ENCODE results near the gene TIAM1.

TIAM1 gene

DNA sequence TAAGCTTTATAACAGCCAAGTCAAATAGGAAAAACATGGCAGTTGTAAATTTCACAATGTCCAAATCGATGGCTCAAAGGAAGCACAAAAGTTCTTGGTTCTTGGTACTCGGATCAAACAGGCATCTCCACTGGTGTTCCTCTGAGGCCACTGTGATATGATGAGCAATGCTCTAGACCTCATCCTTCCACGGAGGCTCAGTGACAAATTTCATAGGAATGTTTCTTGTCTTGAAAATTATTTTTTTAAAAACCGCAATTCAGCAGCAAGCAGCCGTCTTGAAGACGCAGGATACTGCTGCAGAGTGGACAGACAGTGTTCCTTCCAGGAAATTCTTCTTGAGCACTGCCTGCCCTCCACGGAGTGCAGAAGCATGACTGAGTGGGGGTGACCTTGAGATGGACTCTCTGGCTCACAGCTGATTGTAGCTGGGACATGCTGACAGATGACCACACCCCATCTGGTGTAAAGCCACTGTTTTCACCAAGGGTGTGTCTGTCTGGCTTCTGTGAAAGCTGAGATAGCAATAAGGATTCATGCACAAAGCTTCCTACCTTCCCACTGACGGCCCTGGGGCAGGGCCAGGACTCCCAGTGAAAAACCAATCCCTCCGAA, 61.9 kb downstream of the TIAM1 start:
- no peak for DNase-seq

DNA sequence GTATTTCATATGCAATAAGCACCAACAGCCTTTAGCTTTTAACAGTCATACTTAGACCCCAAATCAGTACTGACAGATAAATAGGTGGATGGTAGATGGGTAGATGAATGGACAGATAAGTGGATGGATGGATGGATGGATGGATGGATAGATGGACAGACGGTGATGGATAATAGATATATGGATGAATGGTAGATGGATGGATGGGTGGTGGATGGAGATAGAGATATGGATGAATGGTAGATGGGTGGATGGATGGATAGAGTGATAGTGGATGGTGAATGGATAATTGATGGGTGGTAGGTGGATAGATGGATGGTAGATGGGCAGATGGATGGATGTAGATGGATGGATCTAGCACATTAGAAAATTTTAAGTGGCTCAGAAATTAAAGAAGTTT, 62.5 kb downstream of the TIAM1 start:
- DNase-seq: no peak

DNA sequence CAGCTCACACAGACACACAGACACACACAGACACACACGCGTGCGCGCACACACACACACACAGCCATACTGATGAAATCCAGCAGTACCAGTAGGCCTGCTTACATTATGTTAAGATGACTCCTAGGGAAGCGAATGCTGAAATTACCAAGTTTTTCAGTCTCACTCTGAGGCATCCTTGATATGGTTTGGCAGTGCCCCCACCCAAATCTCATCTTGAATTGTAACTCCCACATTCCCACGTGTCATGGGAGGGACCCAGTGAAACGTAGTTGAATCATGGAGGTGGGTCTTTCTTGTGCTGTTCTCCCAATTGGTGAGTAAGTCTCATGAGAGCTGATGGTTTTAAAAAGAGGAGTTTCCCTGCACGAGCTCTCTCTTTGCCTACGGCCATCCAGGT, 64.1 kb downstream of the TIAM1 start:
- no peak for DNase-seq

DNA sequence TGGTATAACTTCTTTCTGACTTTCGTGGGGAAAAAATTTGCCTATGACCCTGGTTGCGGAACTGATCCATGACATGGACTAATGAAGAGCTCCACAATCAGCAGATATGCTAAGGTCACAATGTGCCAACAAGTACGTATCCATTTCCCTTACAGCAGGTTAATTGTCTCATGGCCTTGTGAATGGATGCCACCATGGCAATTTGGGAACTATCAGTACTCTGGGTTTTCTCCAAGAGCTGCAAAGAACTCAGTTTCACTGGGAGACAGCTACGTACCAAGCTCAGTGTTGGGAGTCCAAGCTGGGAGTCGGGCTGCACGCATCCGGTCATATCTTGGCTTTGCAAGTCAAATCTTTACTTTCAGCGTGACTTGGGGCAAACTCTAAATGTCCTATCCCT, 64.8 kb downstream of the TIAM1 start:
- DNase-seq: no peak

DNA sequence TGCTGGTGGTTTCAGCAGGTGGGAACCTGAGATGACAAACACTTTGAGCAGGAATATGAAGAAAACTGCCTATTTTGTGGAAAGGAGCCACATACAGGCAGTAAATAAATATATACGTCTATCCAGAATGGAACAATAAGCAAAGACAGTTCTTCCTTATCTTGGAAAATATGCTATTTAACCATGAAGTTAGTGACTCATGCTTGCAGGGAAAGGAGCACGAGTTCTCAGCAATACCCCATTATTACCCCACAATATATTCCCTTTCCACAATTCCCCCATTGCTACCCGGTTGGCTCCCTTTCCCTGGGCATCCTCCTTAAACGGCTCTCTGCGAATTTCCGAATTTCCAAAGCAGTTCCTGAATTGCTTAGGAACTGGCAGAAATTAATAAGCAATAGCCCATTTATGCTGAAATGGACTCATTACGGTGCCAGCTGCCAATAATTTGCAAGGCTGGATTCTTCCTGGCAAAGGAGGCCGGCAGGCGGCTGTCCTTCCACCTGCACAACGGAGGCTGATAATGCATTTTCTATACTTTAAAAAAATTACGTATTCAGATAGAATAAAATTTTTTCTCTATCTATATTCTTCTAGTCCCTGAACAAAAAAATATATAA, 65.4 kb downstream of the TIAM1 start:
- DNase-seq: no peak

DNA sequence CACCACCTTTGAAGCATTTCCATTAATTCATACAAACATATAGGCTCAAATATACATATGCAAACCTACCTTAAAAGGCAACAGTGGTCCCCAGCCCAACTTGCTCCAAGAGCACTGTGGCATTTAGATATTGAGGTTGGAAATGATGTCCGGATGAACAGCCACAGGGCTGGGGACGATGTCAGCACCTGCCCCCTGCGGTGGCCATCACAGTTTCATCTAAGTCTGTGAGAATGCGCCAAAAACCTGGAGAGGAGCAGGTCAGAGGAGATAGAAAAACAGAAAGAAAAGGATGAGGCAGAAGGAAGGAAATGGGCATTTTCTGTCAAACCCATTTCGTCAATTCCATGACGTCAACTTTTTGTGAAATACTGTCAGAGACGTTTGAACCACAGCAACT, 67.4 kb downstream of the TIAM1 start:
- DNase-seq: no peak

DNA sequence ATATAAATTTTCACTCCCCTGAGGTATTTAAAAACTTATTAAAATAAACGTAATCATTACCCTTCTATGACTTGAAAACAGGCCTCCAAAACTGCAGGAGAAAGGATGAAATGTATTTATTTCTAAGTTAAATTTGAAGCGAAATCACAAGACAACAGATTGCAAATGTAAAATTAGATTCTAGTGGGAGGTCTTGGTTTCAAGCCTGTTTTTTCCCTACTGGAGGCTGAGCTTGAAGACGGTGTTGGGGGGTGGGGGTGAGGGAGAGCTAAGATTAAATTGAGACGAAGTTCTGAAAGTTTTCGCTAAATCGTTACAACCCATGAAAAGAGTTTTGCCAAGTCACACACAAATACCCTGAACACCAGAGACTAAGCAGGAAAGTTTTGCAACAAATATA, 68.2 kb downstream of the TIAM1 start:
- DNase-seq: no peak

DNA sequence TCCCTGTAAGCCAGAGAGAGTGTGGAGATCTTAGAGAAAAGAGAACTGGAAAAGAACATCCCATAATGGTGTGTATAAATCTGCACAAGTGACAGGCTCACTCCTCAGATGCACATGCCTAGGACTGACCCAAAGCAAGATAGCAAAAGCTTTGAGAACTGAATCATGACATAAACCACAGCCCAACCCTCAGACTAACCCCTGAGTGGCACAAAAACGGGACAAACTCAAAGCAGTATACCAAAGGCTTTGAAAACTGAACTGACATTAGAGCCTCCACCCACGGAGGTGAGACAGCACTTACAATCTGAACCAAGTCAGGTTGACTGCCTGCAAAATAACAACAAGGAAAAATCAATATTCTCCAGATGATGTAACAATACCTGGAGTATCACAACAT, 70.8 kb downstream of the TIAM1 start:
- no peak for DNase-seq

DNA sequence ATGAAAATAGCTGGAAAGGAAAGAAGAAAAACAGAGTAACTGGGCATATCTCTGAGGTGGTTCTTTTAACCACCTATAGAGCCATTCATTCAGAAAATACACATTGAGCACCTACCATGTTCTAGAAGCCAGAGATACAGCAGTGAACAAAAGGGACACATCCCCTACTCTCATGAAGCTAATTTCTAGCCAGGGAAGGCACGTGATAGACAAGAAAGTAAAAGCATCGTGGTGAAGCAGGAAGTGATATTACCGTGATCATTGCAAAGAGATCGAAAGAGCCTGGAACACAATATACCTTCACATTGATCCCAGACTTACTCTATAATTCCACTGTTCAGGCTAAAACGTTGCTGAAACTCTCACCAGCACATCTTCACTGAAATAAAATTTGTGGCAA, 76.0 kb downstream of the TIAM1 start:
- no peak for DNase-seq

DNA sequence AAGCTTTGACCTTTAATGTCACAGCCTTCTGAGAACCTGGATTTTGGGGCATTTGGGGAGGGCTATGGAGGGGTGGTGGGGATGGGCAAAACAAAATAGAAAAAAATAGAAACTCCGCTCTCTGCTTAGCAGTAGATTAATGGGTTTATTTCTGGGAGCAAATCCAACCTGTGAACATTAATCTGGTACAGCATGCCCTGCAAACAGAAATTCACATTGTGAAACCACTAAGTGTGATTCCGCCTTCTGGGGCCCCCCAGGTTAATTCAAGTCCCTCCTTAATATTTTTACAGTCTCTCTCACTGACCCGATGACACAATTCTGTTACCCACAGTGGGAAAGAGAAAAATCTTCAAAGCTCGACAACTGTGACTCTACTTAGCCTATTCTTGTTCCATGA, 76.4 kb downstream of the TIAM1 start:
- DNase-seq: no peak

DNA sequence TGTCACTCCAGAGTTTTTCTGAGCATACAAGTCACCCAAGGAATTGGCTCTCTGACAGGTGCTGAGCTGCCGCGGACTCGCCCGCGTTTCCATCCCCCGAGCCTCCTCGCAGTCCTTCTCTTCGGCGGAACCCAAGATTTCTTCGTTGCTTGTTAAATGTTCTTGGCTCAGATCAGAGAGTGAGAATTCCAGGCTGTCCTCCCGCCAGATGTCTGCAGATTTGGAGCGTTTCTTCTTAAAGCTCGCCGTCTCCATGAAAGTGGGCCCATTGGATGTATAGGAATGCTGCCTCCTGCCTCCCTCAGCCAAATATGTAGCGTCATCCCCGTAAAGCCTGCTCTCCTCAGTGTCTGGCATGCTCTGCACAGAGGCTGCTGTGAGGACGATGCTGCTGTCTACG, 77.8 kb downstream of the TIAM1 start:
- DNase-seq: no peak

DNA sequence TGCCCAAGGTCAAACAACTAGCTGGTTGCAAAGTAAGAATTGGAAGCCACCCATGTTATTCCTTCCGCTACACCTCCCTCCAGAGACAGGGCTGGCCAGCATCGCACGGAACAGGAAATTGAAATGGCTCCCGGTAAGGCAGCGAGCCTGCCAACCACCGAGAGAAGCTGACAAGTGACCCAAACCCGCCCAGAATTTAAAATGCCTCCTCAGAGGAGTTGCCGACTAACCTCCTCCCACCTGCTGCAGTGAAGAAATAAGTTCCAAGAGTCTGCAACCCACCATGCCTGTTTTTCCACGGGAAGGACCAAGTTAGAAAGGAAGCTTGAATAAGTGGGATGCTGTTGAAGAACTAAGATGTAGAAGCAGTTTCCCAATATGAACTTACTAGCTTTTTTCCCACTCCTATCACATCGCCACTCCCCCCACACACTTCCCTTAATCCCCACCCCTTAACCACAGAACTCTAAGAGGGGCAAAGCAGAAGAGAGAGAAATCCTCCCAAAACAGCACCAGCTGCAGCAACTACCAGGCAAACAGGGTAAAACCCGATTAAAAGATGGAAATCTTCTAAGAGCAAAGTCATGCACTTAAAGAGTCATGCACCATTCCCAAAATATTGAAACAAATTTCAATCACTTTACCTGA, 78.6 kb downstream of the TIAM1 start:
- no peak for DNase-seq

DNA sequence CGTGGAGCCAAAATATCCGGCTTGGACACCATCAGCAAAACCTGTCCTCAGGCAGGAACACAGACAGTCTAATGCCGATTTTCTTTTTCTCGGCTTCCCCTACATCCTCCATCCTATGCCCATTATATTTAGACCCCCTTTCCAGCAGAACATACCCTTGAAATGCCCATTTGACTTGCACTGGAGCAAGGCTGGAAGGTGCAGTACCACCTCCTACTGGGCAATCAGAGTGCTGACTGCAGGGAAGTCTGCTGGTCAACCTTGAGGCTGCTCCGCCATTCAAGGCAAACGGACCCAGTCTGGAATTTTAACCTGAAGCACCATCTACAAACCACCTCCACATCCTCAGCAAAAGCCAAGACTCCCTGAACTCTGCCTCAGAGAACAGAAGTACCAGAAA, 79.5 kb downstream of the TIAM1 start:
- no peak for DNase-seq

DNA sequence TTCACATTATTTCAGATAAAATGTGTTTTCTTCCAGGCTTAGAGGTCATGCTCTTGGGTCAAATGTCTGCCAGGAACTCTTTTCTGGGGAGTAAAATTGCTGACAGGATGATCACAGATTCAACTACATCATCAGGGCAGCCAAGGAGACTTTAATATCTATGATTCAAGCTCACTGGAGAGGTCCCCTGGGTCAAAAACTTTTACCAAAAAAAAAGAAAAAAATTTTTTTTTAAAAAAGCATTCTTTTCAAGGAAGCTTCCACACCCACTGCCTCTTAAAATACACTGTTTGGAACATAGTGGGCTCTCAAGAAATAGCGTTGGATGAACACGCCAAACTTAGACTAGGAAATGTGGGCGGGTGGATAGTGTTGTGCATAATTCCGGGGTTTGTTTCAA, 81.3 kb downstream of the TIAM1 start:
- no peak for DNase-seq

DNA sequence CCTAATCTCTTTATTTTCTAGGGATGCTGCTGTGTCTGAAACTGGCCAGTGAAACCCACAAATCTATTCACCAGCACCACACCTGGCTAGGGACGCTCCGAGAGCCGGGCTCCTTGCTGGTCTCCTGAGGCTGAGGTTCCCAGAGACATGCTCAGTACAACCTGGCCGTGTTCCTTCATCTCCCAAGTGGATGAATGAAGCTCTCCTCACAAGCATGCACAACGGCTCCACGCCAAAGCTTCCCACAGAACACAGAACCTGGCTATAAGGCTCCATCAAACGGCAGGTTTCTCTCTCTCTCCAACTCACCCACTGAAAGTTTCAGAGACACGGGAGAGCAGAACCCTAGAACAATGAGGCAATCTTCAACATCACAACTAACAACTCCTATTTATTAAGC, 82.3 kb downstream of the TIAM1 start:
- no peak for DNase-seq

DNA sequence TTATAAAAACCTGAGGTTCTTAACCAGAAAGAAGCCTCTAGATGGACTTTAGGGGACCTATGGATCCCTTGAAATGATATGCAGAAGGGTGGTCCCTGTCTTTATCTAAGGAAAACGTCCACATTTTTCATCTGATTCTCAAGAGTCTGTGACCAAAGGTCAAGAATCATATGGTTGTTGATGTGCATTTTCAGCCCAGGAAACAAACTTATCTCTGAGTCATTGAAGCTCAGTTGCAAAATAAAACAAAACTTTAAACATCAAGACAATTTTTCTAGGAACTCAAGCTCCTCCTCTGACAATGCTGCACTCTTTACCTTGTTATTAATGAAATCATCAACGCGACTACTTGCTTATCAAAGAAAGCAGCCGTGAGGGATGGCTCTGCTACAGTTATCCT, 83.3 kb downstream of the TIAM1 start:
- no peak for DNase-seq

DNA sequence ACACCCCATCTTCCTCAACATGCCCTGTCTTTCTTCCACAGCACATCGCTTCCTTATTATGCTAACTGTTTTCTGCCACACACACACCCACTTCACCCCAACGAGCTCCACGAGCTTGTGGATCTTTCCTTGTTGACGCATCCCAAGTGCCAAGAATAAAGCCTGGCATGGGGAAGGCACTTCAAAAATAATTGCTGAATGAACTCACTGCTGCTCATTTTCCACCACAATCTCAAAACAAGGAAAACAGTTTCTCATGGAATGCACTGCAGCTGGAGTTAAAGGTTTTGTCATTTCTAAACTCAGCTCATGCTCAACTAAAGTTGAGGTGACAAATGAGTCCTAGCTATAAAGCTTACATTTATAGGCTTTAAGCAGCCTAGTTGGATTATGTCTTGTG, 86.0 kb downstream of the TIAM1 start:
- DNase-seq: no peak

DNA sequence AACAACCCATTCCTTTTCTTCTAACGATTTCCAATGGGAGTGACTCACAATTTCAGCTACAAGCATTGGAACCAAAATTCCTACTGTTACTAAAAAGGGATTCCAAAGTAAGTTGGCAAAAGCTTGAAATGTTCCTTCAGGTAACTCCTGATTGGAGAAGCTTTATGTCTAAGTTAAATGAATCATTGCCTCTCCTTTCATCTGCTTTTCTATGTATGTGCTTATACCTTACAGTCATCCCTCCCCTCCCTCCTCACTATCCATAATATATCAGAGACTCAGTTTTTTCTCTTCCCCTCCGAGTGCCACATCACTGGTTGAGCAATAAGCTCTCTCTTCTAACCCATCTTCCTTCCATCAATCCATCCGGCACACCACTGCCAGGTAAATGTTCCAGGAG, 86.8 kb downstream of the TIAM1 start:
- DNase-seq: no peak

DNA sequence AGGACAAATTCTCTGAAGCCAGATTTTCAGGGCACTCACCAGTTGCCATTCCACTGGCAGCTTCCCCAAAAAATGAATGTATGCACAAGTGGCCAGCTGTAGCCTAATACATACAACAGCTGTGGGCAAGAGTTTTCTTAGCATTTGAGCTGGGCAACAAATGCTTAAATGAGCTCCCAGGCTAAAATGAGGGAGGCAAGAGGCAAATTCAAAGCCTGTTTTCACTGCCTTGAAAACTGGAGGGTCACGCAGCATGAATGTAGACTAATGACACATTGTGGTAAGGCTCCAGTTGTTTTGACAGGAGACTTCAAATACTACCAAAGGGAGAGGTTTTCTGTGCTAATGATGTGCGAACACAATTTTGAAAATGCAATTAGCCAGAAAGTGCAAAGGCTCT, 88.2 kb downstream of the TIAM1 start:
- DNase-seq: no peak

DNA sequence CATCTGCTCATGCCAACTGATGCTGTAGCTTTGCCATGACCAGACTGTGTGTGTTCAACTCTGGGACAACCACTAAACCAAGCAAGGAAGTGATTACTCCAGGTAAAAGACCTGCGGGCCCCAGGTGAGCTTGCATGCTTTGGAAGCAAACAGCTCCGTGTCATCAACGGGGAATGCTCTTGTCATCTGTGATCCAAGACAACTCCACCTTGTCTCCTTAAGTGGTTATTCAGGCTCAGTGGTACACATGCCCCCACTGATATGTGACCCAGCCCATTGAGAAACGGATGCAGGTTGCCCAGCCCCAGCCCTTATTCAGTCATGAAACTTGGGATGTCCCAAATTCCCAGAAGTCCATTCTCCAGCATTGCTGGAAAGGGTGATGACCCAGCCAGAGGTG, 89.0 kb downstream of the TIAM1 start:
- DNase-seq: no peak

DNA sequence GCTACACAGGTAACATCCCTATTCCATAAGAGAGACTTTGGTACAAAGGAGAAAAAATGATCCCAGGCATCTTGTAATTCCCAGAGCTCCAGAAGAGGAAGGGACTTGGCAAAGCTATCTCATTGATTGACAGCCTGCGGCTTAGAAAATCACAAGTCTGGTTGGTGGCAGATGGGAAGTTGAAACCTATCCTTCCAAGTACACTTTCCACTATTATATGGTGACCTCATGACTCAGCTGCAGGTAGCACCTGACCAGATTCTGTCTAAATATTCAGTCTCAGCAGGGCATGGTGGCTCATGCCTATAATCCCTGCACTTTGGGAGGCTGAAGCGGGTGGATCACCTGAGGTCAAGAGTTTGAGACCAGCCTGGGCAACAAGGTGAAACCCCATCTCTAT, 89.9 kb downstream of the TIAM1 start:
- DNase-seq: no peak

DNA sequence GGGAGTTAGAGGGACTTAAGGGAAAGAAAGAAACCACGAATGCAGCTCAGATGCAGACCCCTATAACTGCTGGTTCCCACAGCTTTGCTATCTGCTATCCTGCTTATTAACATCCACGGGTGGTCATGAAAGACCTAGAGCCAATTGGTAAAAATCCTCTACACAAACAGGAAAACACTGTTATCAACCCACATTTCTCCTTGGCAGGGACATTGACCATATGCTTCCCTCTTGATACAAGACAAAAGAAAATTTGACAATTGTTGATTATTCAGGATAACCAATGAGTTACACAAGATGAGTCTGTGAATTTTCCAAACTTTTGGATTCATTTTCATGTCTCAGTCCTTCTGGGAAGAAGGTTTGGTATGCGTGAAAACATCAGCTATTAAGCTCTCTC, 90.4 kb downstream of the TIAM1 start:
- DNase-seq: no peak

DNA sequence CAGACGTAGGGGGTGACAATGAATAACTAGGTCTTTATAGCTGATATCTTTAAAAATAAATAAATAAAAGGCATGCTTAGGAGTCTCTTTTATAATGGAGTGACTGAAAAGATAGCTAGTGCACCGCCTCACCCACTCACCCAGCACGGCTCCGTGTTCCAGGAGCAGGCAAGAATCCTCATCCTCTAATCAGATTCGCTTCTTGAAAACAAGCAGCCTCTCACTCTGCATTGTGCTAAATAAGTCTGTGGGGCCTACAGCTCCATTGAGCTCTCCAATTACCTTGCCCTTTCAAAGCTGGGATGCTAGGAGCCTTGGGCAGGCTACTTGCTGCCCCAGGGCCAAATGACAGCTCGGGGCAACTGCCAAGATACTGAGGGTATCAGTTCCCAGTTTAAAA, 91.5 kb downstream of the TIAM1 start:
- no peak for DNase-seq

DNA sequence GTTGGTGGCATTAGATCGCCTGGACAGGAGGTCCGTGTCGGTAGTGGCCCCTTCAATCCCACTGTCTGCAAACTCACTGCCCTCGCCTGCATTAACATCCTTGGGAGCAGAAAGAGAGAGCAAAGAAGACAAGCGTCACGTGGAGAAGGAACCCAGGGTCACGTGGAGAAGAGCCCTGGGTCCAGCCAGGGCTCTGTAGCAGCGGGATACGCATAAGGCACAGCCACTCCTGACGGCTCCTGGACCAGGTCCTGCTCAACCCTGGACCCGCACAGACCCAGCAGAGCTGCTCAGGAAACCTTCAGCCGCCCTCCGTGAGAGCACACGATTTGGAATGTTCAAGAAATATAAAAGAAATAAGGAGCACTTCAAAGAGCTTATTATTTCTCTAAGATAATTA, 92.0 kb downstream of the TIAM1 start:
- no peak for DNase-seq

DNA sequence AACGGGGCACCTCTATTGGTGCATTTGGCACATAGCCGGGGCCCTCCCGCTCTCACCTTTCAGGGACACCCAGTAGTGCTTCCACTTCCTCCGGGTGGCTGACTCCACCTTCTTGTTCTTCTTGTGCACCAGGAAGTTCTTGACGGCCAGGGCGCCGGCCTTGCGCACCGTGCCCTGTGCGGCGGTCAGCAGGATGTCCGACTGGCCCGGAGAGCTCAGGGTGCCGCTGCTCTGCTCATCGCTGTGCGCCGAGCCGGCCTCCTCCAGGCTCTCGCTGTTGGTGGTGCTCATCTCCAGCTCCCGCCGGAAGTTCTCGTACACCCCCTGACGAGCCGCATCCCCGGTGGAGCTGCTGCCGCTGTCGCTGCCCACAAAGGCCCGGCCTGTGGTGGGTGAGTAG, 92.4 kb downstream of the TIAM1 start:
- DNase-seq: no peak

All from activated gamma-delta T cell (primary cell).